DOHH2 (cell line): Measurements from ENCODE around the gene SYVN1.

Source experiments
- CTCF ChIP-seq: fragments of 200-600 bp; sonication (generic); IDR thresholded peaks from one replicate; pipeline ENCODE4 v1.5.1; 2014; ENCODE audit warnings: antibody characterized with exemption, mild to moderate bottlenecking, low read depth, low read length; ENCODE audit not compliant: poor library complexity, severe bottlenecking
- EZH2phosphoT487 ChIP-seq: fragments of 200-600 bp; sonication (generic); IDR thresholded peaks from 2 replicates; pipeline ENCODE4 v1.6.1; 2017; ENCODE audit warnings: borderline replicate concordance, mild to moderate bottlenecking, antibody characterized with exemption, low read length, moderate library complexity, mixed read lengths

GRCh38 chr11:65118097-65118837, 16.1 kb downstream of the SYVN1 start:
- TF ChIP-seq CTCF (no peak), EZH2phosphoT487 (no peak)
